Measurements from ENCODE around the gene EXOC2. TPM values are rescaled to one million over a fixed set of nuclear protein-coding genes. Genes with fewer than 3 reads are reported as not detected.

EXOC2 gene
- total RNA-seq, 1 donor from 2014 or later = 57.3 TPM

- DNase-seq = no peak
These were observed 254.2 kb downstream of the EXOC2 start for GRCh38 chr6:438634-439170.

- no peak for DNase-seq
These were observed 255.9 kb downstream of the EXOC2 start for GRCh38 chr6:437037-437392.

- DNase-seq = no peak
These were observed 256.5 kb downstream of the EXOC2 start for GRCh38 chr6:436308-437036.

- no peak for DNase-seq
These were observed 257.3 kb downstream of the EXOC2 start for GRCh38 chr6:435441-436307.

Other genes with a start within 250 kb of the EXOC2 start
- 0.98 and 1.5 TPM in 2 replicates for gene HUS1B, start 36.0 kb downstream of the EXOC2 start, total RNA-seq

Data from dermis blood vessel endothelial cell (primary cell).